ENCODE measurements around the gene SNF8.

SNF8 gene

GRCh38 chr17:48928876-48929811 lies 15.5 kb downstream of the SNF8 start:
- no peak for DNase-seq

DNA sequence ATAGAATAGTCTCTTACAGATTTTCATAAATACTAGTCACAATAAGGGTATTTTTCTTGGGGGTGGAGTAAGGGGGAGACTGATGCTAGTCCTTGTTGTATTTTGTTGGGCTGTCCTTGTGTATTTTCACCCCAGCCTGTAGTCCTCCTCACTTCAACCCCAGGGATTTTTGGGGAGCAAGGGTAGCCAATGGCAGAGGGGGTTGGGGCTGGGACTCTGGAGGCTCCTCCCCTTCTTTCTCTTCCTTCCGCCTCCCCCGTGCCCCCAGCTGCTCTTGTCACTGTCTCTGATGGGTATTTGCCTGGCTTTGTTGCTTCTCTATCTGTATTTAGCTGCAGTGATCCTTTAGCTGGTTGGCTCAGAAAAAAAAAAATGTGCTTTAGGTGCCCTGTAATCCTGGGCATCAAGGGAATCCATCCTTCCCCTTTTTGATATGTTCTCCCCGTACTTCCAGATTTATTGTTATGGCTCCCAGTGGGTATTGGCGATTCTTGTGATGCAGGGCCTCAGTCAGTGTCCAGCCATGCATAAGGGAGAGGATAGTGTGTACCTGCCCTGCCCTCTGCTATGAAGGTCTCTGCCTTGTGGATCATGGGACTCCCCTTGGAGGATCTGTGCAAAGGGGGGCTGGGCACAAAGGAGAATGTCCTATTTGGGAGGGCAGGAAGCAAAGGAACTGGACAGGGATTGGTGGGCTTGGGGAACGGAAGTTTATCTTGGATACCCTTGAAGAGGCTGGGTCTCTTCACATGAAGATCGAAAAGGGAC lies 16.5 kb downstream of the SNF8 start:
- no peak for DNase-seq

DNA sequence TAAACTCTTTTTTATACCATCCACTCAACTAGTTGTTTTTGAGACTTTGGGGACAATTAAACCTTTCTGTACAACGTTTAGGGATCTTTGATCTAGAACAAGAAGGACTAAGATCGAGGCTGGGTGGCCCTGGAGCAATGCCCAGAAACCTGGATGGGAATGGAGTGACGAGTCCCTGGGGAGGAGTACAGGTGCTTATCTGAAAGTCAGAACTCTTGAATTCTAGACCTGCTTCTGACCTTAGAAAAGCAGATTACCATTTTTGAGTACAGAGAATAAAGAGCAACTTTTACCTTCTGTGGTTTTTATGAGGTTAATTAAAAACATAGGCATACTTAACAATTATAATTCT lies 18.7 kb downstream of the SNF8 start:
- no peak for DNase-seq

GRCh38 chr17:48925251-48925990 lies 19.2 kb downstream of the SNF8 start:
- no peak for DNase-seq

GRCh38 chr17:48915459-48916282 lies 29.0 kb downstream of the SNF8 start:
- DNase-seq = peak; percentile 67

GRCh38 chr17:48912476-48912875 lies 32.2 kb downstream of the SNF8 start:
- DNase-seq = no peak

GRCh38 chr17:48910370-48910769 lies 34.3 kb downstream of the SNF8 start:
- DNase-seq = no peak

DNA sequence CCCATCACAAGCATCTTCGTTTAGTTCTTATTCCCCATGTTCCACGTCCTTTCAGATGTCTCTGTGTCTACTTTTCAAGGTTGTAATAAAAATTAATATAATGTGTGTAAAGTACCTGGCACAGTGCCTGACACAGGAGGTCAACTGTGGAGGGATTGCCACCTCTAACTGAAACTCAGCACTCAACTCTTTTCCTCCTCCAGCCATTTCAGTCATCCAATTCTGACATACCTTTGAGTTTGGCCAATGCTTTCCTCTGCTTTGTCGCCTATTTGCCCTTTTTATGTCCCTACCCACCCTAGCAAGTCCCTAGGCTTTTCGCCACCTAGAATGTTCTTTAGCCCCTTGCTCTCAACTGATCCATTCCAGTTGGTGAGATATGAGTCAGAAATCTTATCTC lies 34.9 kb downstream of the SNF8 start:
- DNase-seq = no peak

GRCh38 chr17:48908853-48909394 lies 35.7 kb downstream of the SNF8 start:
- peak; percentile 98 for DNase-seq

DNA sequence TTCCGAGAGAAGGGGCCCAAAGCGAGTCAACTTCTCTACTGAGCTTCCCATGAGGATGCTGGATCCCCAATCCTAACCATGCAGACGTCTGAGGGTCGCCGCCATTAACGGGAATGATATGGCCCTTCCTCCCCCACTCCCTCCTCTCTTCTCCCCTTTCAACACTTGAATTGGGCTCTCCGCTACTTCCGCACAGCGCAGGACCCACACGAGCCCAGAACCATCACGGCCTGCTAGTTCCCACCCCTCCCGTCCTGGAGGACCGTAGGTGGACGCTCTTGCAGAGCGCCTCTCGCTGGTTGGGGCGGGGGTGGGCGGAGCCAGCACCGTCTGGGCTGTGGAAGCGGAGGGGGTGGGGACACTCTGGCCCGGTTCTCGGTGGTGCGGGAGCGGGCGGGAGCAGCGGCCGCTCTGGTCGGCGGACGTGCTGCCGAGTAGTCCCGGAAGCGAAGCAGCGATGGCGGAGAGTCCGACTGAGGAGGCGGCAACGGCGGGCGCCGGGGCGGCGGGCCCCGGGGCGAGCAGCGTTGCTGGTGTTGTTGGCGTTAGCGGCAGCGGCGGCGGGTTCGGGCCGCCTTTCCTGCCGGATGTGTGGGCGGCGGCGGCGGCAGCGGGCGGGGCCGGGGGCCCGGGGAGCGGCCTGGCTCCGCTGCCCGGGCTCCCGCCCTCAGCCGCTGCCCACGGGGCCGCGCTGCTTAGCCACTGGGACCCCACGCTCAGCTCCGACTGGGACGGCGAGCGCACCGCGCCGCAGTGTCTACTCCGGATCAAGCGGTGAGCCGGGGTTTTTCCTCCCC lies 36.4 kb downstream of the SNF8 start, which contains the start of gene UBE2Z:
UBE2Z (plus strand) TSS at position 361 of the 797 bp plus-strand sequence; CDS start at position 458, 97 bp downstream.
- peak; percentile 92 for DNase-seq

DNA sequence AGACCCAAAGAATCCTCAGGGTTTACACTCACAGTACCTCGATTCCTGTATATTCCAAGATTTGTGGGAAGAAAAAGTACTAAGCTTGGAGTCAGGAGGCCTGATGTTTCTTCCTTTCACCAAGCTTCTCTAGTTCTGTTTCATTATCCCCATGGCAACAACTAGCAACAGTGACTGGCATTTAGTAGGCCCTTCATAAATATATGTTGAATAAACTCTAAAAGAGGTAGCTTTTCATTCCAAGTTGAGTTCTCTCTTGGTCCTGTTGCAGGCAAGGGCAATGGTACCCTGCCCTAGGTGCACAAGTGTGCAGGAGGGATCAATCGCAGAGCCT lies 37.0 kb downstream of the SNF8 start:
- DNase-seq = no peak

DNA sequence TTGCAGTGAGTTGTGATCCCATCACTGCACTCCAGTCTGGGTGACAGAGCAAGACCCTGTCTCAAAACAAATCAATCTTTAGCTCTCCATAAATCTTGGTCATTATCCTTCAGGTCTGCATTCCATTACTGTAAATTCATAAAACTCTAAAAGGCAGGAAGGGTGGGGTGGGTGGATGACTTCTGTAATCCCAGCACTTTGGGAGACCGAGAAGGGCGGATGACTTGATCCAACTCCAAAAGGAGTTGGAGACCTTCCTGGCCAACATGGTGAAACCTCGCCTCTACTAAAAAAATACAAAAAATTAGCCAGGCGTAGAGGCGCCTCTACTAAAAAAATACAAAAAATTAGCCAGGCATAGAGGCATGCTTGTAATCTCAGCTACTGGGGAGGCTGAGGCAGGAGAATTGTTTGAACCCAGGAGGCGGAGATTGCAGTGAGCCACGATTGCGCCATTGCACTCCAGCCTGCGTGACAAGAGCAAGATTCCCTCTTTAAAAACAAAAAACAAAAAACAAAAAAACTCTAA lies 38.6 kb downstream of the SNF8 start:
- no peak for DNase-seq

DNA sequence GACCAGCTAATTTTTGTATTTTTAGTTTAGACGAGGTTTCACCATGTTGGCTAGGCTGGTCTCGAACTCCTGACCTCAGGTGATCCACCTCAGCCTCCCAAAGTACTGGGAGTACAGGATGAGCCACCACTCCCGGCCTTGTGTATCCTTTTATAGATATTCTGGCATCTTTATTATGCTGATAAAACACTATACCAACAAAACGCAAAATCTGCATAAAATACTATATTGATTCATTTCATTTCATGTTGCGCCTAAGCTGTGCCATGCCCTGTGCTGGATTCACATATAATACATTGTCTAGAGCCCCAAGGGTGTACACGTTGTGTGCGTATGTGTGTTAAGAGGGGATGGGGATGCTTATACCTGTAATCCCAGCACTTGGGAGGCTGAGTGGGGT lies 40.2 kb downstream of the SNF8 start:
- no peak for DNase-seq

DNA sequence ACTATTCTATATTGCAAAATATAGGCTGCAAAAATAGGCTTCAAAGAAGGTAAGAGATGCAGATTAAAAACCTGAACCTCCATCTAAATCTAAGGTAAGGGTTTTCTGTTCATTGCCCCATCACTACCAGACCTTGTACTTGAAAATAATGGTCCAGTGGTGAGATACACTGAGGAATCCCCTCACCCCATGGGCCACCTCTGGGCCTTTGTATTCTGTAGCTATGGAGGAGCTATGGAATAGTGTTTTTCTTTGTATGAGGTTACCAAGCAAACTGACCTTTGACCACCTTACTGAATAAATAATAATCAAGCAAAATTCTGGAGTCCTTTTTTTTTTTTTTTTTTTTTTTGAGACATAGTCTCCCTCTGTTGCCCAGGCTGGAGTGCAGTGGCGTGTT lies 41.2 kb downstream of the SNF8 start:
- DNase-seq = no peak

GRCh38 chr17:48901241-48901640 lies 43.4 kb downstream of the SNF8 start:
- no peak for DNase-seq

DNA sequence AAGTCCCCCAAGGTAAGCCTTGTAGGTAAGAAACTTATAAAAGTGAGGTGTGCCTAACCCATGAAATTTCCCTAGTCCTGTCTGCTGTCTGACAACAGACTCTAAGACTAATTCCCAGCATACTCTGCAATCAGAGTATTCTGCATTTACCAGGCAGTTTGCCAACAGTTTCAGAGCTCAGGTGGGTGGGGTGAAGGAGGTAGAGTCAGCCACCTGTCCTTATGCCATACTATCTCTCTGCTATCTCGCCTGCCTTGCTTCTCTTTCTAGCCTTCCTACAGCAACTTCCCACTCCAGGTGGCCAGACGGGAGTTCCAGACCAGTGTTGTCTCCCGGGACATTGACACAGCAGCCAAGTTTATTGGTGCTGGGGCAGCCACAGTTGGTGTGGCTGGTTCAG lies 49.8 kb downstream of the SNF8 start:
- DNase-seq = no peak

DNA sequence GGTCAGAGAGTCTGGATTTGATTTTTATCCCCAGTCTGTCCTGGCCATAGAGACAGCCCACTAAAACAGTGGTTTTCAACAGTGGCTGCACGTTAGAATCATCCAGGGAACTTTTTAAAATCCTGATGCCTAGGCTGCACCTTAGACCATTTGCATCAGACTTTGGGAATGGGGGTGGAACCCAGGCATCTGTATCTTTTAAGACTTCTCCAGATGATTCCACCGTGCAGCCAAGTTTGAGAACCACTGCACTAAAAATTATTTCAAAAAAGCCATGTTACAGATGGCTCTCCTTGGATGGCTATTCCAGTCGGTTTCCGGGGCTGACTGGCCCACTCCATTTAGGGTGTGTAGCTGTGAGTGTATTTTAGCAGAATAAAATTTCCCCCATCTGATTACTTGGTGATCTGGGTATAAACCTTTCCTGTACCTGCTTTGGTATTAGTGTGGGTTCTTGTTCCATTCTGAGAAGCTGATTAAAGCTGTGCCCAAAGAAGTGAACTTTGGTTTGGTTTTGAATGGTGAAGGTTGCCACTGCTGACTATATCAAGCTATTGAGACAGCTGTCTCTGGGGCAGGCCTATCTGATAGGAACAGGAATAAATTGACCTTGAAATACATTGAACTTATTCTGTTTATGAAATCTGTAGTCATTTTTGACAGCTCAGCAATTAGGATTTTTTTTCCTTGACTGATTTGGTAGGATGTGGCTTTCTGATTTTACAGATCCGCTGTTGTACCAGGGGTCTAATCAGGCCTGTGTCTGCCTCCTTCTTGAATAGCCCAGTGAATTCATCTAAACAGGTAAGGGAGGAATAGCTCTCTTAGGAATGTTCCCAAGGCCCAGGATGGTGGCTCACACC lies 50.8 kb downstream of the SNF8 start:
- no peak for DNase-seq

DNA sequence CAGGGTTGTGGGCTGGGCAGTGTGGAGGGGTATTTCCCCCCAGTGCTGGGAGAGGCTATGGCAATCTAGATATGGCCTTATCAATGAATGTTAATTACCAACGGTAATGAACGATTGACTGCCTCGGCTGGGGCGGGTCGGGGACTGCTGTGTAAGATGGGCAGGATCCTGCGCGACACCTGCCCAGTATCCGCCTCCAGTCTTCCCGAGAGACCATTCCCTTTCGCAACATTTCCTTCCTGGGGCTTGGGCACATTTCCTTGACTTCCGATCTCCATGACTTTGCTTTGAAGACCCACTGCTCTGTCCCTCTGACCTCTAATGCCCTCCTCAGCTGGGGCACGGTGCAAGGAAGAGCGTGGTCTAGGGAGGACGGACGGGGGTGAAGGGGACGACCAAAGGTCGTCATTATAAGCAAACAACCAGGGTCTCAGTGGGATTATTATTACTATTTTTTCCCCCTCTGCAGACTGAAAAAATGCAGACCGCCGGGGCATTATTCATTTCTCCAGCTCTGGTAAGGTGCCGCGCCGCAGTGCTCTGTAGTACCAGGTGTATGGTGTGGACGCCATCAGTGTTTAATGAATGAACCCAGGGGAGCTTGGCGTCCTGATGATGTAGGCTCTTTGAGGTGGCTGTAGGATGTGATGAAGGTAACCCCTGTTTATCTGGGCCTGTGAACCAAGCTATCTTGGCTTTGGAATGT lies 51.5 kb downstream of the SNF8 start:
- no peak for DNase-seq

DNA sequence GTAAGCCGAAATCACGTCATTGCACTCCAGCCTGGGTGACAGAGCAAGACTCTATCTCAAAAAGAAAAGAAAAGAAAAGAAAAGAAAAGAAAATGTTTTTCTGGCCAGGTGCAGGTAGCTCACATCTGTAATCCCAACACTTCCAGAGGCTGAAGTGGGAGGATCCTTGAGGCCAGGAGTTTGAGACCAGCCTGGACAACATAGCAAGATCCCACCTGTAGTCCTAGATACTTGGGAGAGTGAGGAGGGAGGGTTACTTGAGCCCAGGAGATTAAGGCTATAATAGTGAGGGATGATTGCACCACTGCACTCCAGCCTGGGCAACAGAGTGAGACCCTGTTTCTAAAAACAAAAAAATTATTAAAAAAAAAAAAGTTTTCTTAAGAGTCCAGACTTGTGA lies 54.6 kb downstream of the SNF8 start:
- DNase-seq = no peak
